Nephron progenitor cell (in vitro differentiated cells): Measurements from ENCODE around the gene AFG1L.

Experiments used
- DNase-seq: peaks from one replicate; pipeline ENCODE4 v3.0.0; 2021
- H3K27ac Mint-ChIP-seq: 2 replicates; pipeline ENCODE4 v1.8.0; 2021; ENCODE audit warnings: mild to moderate bottlenecking, moderate library complexity, mixed read lengths
- H3K27me3 Mint-ChIP-seq: 2 replicates; pipeline ENCODE4 v1.8.0; 2021; ENCODE audit warnings: mild to moderate bottlenecking, low read depth, mixed read lengths; ENCODE audit not compliant: poor library complexity
- H3K36me3 Mint-ChIP-seq: 2 replicates; pipeline ENCODE4 v1.8.0; 2021; ENCODE audit warnings: low read depth, mixed read lengths
- H3K4me1 Mint-ChIP-seq: 2 replicates; pipeline ENCODE4 v1.8.0; 2021; ENCODE audit warnings: mixed read lengths
- H3K4me3 Mint-ChIP-seq: 2 replicates; pipeline ENCODE4 v1.8.0; 2021; ENCODE audit warnings: mild to moderate bottlenecking, moderate library complexity, mixed read lengths
- H3K9me3 Mint-ChIP-seq: 2 replicates; pipeline ENCODE4 v1.8.0; 2021; ENCODE audit warnings: mild to moderate bottlenecking, moderate library complexity, mixed read lengths
- CTCF ChIP-seq: fragments of 200-600 bp; sonication (generic); IDR thresholded peaks from 2 replicates; pipeline ENCODE4 v1.5.0; 2021; ENCODE audit warnings: antibody characterized with exemption

The AFG1L gene

GRCh38 chr6:108543175-108543940 is 248.5 kb downstream of the AFG1L start:
- H3K27ac Mint-ChIP-seq, result no peak overlapping the region
- TF ChIP-seq CTCF, result no peak

GRCh38 chr6:108544606-108545005 is 249.8 kb downstream of the AFG1L start:
- Mint-ChIP-seq H3K27me3 (peaks cover 13% of the 10 kb centered on the region), H3K4me3 (no peak overlapping the region), H3K27ac (no peak overlapping the region), H3K4me1 (peaks cover 5% of the 10 kb centered on the region), H3K36me3 (no peaks in the 10 kb centered on the region), H3K9me3 (peaks cover 6% of the 10 kb centered on the region)
- no peak for TF ChIP-seq CTCF
- DNase-seq, result no peak

More at GRCh38 chr6:108543175-108543940, 248.5 kb downstream of the AFG1L start:
- H3K4me3 Mint-ChIP-seq, result no peak overlapping the region
- H3K9me3 Mint-ChIP-seq, result peaks cover 9% of the 10 kb centered on the region
- DNase-seq, result no peak
- H3K4me1 Mint-ChIP-seq, result peaks cover 5% of the 10 kb centered on the region
- no peaks in the 10 kb centered on the region for H3K36me3 Mint-ChIP-seq
- peaks cover 8% of the 10 kb centered on the region for H3K27me3 Mint-ChIP-seq

- Mint-ChIP-seq H3K27ac (no peak overlapping the region), H3K9me3 (no peaks in the 10 kb centered on the region), H3K4me1 (peaks cover 5% of the 10 kb centered on the region), H3K4me3 (no peak overlapping the region), H3K36me3 (no peaks in the 10 kb centered on the region), H3K27me3 (peaks cover 11% of the 10 kb centered on the region)
- DNase-seq, result no peak
- no peak for TF ChIP-seq CTCF
Observed at GRCh38 chr6:108546079-108547049, 251.5 kb downstream of the AFG1L start.

- H3K27ac Mint-ChIP-seq, result no peak overlapping the region
- peaks cover 25% of the 10 kb centered on the region for H3K27me3 Mint-ChIP-seq
- no peak for DNase-seq
- no peak overlapping the region for H3K4me3 Mint-ChIP-seq
- H3K9me3 Mint-ChIP-seq, result no peaks in the 10 kb centered on the region
- peaks cover 5% of the 10 kb centered on the region for H3K4me1 Mint-ChIP-seq
- H3K36me3 Mint-ChIP-seq, result no peaks in the 10 kb centered on the region
- no peak for TF ChIP-seq CTCF
Observed at GRCh38 chr6:108549241-108549640, 254.4 kb downstream of the AFG1L start.

GRCh38 chr6:108549741-108550140 is 254.9 kb downstream of the AFG1L start:
- no peak overlapping the region for H3K27ac Mint-ChIP-seq
- no peaks in the 10 kb centered on the region for H3K9me3 Mint-ChIP-seq
- no peak overlapping the region for H3K4me3 Mint-ChIP-seq
- TF ChIP-seq CTCF, result no peak
- peaks cover 5% of the 10 kb centered on the region for H3K4me1 Mint-ChIP-seq
- no peaks in the 10 kb centered on the region for H3K36me3 Mint-ChIP-seq
- no peak for DNase-seq
- H3K27me3 Mint-ChIP-seq, result peaks cover 30% of the 10 kb centered on the region
